B cell (primary cell): ENCODE measurements around the gene PPBP. TPM values are rescaled to one million over a fixed set of nuclear protein-coding genes. Genes with fewer than 3 reads are reported as not detected.

ENCODE experiments used
- ATAC-seq: fragments of 200-7000 bp; cut with Tn5 transposase; one replicate; pipeline ENCODE4 v1.10.0; 2021; ENCODE audit warnings: low read depth, mild to moderate bottlenecking, moderate number of reproducible peaks, moderate library complexity
- CTCF ChIA-PET: fragments of 350-600 bp; sonication (Branson Sonifier 250); formaldehyde crosslinking; loops from one replicate; lab custom pipeline; 2021; ENCODE audit warnings: antibody characterized with exemption, inconsistent platforms; lab: Charles Lee
- POLR2A ChIA-PET: fragments of 350-600 bp; sonication (Branson Sonifier 250); formaldehyde crosslinking; loops from one replicate; lab custom pipeline; 2021; ENCODE audit warnings: antibody characterized with exemption; lab: Charles Lee
- DNase-seq: peaks from one replicate; pipeline ENCODE4 v3.0.0; 2013
- H2AFZ ChIP-seq: 2 replicates; pipeline ENCODE4 v1.6.1; 2012; ENCODE audit warnings: mild to moderate bottlenecking, low read depth, low read length; ENCODE audit not compliant: insufficient read depth, poor library complexity, severe bottlenecking
- H3K27ac ChIP-seq, 2 donors: 1 replicate in 1 of 2; 2 replicates in 1 of 2; pipeline ENCODE4 v1.5.1; 2012 to 2013; ENCODE audit warnings: low read length in 2 of 2, mild to moderate bottlenecking in 2 of 2, moderate library complexity in 1 of 2
- H3K27me3 ChIP-seq, 4 experiments: fragments of 200-600 bp in 1 of 4; sonication (generic) in 1 of 4; replicated peaks in 1 of 4; 1 replicate in 2 of 4; 2 replicates in 2 of 4; pipeline versions ENCODE4 v1.6.1 to v1.7.0; 2013 to 2016; ENCODE audit warnings: low read length in 3 of 4, mild to moderate bottlenecking in 2 of 4, mixed read lengths in 1 of 4, moderate library complexity in 1 of 4; ENCODE audit not compliant: insufficient read depth in 4 of 4, control insufficient read depth in 3 of 4; ENCODE audit errors: control extremely low read depth in 1 of 4
- H3K36me3 ChIP-seq, 2 experiments: replicated peaks in 1 of 2; 1 replicate in 1 of 2; 2 replicates in 1 of 2; pipeline versions ENCODE4 v1.6.1 to v1.7.1; 2013; ENCODE audit warnings: low read length in 1 of 2; ENCODE audit not compliant: insufficient read depth in 2 of 2, control insufficient read depth in 1 of 2; ENCODE audit errors: control extremely low read depth in 1 of 2, extremely low read depth in 1 of 2
- H3K4me1 ChIP-seq, 2 donors: fragments of 200-600 bp in 1 of 2; sonication (generic) in 1 of 2; 1 replicate in 1 of 2; 2 replicates in 1 of 2; pipeline versions ENCODE4 v1.5.1 to v1.6.1; 2013 to 2017; ENCODE audit warnings: low read length in 2 of 2; ENCODE audit not compliant: control insufficient read depth in 2 of 2, insufficient read depth in 2 of 2
- H3K4me2 ChIP-seq: replicated peaks from 2 replicates; pipeline ENCODE3; 2012; ENCODE audit warnings: mild to moderate bottlenecking, low read depth, low read length; ENCODE audit not compliant: poor library complexity, severe bottlenecking
- H3K4me3 ChIP-seq, 5 experiments: fragments of 200-600 bp in 1 of 5; sonication (generic) in 1 of 5; 1 replicate in 3 of 5; 2 replicates in 2 of 5; pipeline versions ENCODE4 v1.5.1 to v1.7.0; 2011 to 2016; ENCODE audit warnings: low read length in 4 of 5, mild to moderate bottlenecking in 4 of 5, low read depth in 2 of 5, control low read depth in 1 of 5, moderate library complexity in 1 of 5; ENCODE audit not compliant: insufficient read depth in 1 of 5; ENCODE audit errors: control extremely low read depth in 1 of 5, extremely low read depth in 1 of 5
- H3K79me2 ChIP-seq: fragments of 200-600 bp; sonication (generic); one replicate; pipeline ENCODE4 v1.6.0; 2016; ENCODE audit warnings: low read length; ENCODE audit not compliant: control insufficient read depth, insufficient read depth
- H3K9ac ChIP-seq: fragments of 200-600 bp; sonication (generic); 2 replicates; pipeline ENCODE4 v1.6.1; 2017; ENCODE audit warnings: mild to moderate bottlenecking, low read length, moderate library complexity
- H3K9me3 ChIP-seq, 3 donors: one replicate each; pipeline versions ENCODE4 v1.6.1 to v1.7.1; 2013; ENCODE audit warnings: low read length in 2 of 3; ENCODE audit not compliant: control insufficient read depth in 2 of 3, insufficient read depth in 1 of 3; ENCODE audit errors: control extremely low read depth in 1 of 3
- H4K20me1 ChIP-seq: 2 replicates; pipeline ENCODE4 v1.6.0; 2012; ENCODE audit warnings: mild to moderate bottlenecking, low read length; ENCODE audit not compliant: insufficient read depth, control insufficient read depth, poor library complexity, severe bottlenecking
- H3K27ac Mint-ChIP-seq: one replicate; pipeline ENCODE4 v1.8.0; 2021; ENCODE audit warnings: mixed read lengths
- H3K27me3 Mint-ChIP-seq: one replicate; pipeline ENCODE4 v1.8.0; 2021; ENCODE audit warnings: mixed read lengths
- H3K4me1 Mint-ChIP-seq: one replicate; pipeline ENCODE4 v1.8.0; 2021; ENCODE audit warnings: mixed read lengths
- H3K4me3 Mint-ChIP-seq: one replicate; pipeline ENCODE4 v1.8.0; 2021; ENCODE audit warnings: mixed read lengths
- H3K9me3 Mint-ChIP-seq: one replicate; pipeline ENCODE4 v1.8.0; 2022; ENCODE audit warnings: mixed read lengths; ENCODE audit not compliant: insufficient read depth
- CTCF ChIP-seq: fragments of 200-600 bp; IDR thresholded peaks from one replicate; pipeline ENCODE4 v1.8.0; 2022; ENCODE audit warnings: antibody characterized with exemption, mild to moderate bottlenecking
- EZH2 ChIP-seq: IDR thresholded peaks from 2 replicates; pipeline ENCODE4 v1.6.1; 2012; ENCODE audit warnings: borderline replicate concordance, low read depth, mild to moderate bottlenecking, moderate library complexity, low read length; ENCODE audit not compliant: insufficient read depth, poor library complexity, severe bottlenecking
- WGBS: methylation state at CpG from one replicate; pipeline ENCODE4 v1.1.5; 2013; ENCODE audit warnings: missing lambda C conversion rate; ENCODE audit not compliant: insufficient coverage; 5-methylcytosine and 5-hydroxymethylcytosine counted together
- intact Hi-C: fragments of 100-400 bp; cut with micrococcal nuclease; formaldehyde crosslinking; loops from one replicate; pipeline ENCODE4 v1.10.0; 2022
- polyA plus RNA-seq: library from polyadenylated mRNA; depleted of rRNA; stranded (reverse); fragments of >200 nt; gene quantifications from 2 replicates; pipeline ENCODE4 v1.2.3, GENCODE V29; 2012
- total RNA-seq, 2 donors: library from RNA; stranded (reverse); fragments of 120-200 nt in 1 of 2; gene quantifications; 1 replicate in 1 of 2; 2 replicates in 1 of 2; pipeline versions ENCODE4 v1.2.3 to v1.2.4, GENCODE V29; 2013 to 2022

Gene PPBP
- total and polyA plus RNA-seq, 2 donors (not counting 1 experiment from before 2014, with no cell fraction given): 0.42 to 0.43 TPM

- no peak for ATAC-seq
- no peaks in the 10 kb centered on the region for H3K4me1 Mint-ChIP-seq
- H3K4me2 ChIP-seq: no peak overlapping the region
- H3K4me3 ChIP-seq: no peak overlapping the region
- no peak overlapping the region for H3K4me3 Mint-ChIP-seq
- H3K27me3 Mint-ChIP-seq: no peaks in the 10 kb centered on the region
- no peak overlapping the region for H3K9ac ChIP-seq
- H4K20me1 ChIP-seq: no peaks in the 10 kb centered on the region
- no peak for DNase-seq
- intact Hi-C loops: no loop called here
- no peaks in the 10 kb centered on the region for H3K4me1 ChIP-seq
- ChIA-PET POLR2A (no interaction called here), CTCF (no interaction called here)
- no peaks in the 10 kb centered on the region for H3K27me3 ChIP-seq
- no peak for TF ChIP-seq EZH2
- WGBS: no CpG with 5 or more reads among the region's 3 CpGs
- no peak overlapping the region for H3K27ac Mint-ChIP-seq
- H3K79me2 ChIP-seq: no peaks in the 10 kb centered on the region
- H2AFZ ChIP-seq: no peak overlapping the region
- no peaks in the 10 kb centered on the region for H3K36me3 ChIP-seq
- no peak overlapping the region for H3K27ac ChIP-seq
- no peaks in the 10 kb centered on the region for H3K9me3 Mint-ChIP-seq
- no peaks in the 10 kb centered on the region for H3K9me3 ChIP-seq
These were observed 17.5 kb upstream of the PPBP start for GRCh38 chr4:74005528-74005927.

GRCh38 chr4:74004668-74005067 is 16.7 kb upstream of the PPBP start:
- no peak overlapping the region for H3K4me3 ChIP-seq
- Mint-ChIP-seq H3K27me3 (no peaks in the 10 kb centered on the region), H3K27ac (no peak overlapping the region), H3K4me1 (no peaks in the 10 kb centered on the region), H3K4me3 (no peak overlapping the region), H3K9me3 (no peaks in the 10 kb centered on the region)
- ATAC-seq (no peak), DNase-seq (no peak)
- TF ChIP-seq CTCF (no peak), EZH2 (no peak)
- POLR2A ChIA-PET: no interaction called here
- 50% methylated on average over 1 of the region's 4 CpGs for WGBS
- H3K79me2 ChIP-seq: no peaks in the 10 kb centered on the region
- H3K27me3 ChIP-seq: no peaks in the 10 kb centered on the region
- H3K9me3 ChIP-seq: no peaks in the 10 kb centered on the region
- no peak overlapping the region for H2AFZ ChIP-seq
- CTCF ChIA-PET: no interaction called here
- H3K9ac ChIP-seq: no peak overlapping the region
- no peaks in the 10 kb centered on the region for H3K4me1 ChIP-seq
- intact Hi-C loops: no loop called here
- H3K36me3 ChIP-seq: no peaks in the 10 kb centered on the region
- no peak overlapping the region for H3K27ac ChIP-seq
- H4K20me1 ChIP-seq: no peaks in the 10 kb centered on the region
- H3K4me2 ChIP-seq: no peak overlapping the region
